Prostate gland (tissue), 2 donors: ENCODE results near the gene SLC44A5. TPM values are rescaled to one million over a fixed set of nuclear protein-coding genes. Genes with fewer than 3 reads are reported as not detected.

Source experiments
- DNase-seq: peaks from one replicate; pipeline ENCODE4 v3.0.0-alpha.2; 2019; ENCODE audit warnings: low spot score
- H3K27ac ChIP-seq, 2 donors: fragments of 200-600 bp; sonication (generic); 2 replicates each; pipeline ENCODE4 v1.5.1; 2017 to 2019
- H3K27me3 ChIP-seq: fragments of 200-600 bp; sonication (generic); replicated peaks from 2 replicates; pipeline ENCODE4 v1.5.1; 2019; ENCODE audit not compliant: insufficient read depth
- H3K36me3 ChIP-seq, 2 donors: fragments of 200-600 bp; sonication (generic); 1 replicate in 1 of 2; 2 replicates in 1 of 2; pipeline versions ENCODE4 v1.5.1 to v1.8.1; 2017 to 2019
- H3K4me1 ChIP-seq: fragments of 200-600 bp; sonication (generic); replicated peaks from 2 replicates; pipeline ENCODE4 v1.5.1; 2019
- H3K4me3 ChIP-seq, 2 donors: fragments of 200-600 bp; sonication (generic); 2 replicates each; pipeline ENCODE4 v1.5.1; 2017 to 2019
- H3K9me3 ChIP-seq: fragments of 200-600 bp; sonication (generic); 2 replicates; pipeline ENCODE4 v1.5.1; 2017
- CTCF ChIP-seq, 4 experiments: fragments of 200-600 bp in 2 of 4; fragments of 450-650 bp in 2 of 4; sonication (generic) in 2 of 4; IDR thresholded peaks; 1 replicate in 3 of 4; 2 replicates in 1 of 4; pipeline ENCODE4 v1.5.1; 2016 to 2019; ENCODE audit warnings: antibody characterized with exemption in 4 of 4, mild to moderate bottlenecking in 2 of 4, moderate library complexity in 2 of 4
- POLR2A ChIP-seq: fragments of 450-650 bp; IDR thresholded peaks from one replicate; pipeline ENCODE4 v1.6.1; 2016; ENCODE audit warnings: antibody characterized with exemption, mild to moderate bottlenecking
- POLR2AphosphoS5 ChIP-seq: sonication (generic); formaldehyde crosslinking; IDR thresholded peaks from one replicate; pipeline ENCODE4 v1.6.1; 2017; ENCODE audit warnings: antibody characterized with exemption
- WGBS: methylation state at CpG from one replicate; pipeline ENCODE4 v1.1.5; 2018; 5-methylcytosine and 5-hydroxymethylcytosine counted together
- intact Hi-C: fragments of 100-400 bp; cut with DNase I; formaldehyde crosslinking; loops from one replicate; pipeline ENCODE4 v1.14.2; 2022
- total RNA-seq, 2 donors: library from RNA; depleted of rRNA; stranded (reverse); fragments of >200 nt; gene quantifications; one replicate each; pipeline ENCODE4 v1.1.0, GENCODE V29; 2016

Gene SLC44A5
- total RNA-seq, 2 donors from 2014 or later, result 0.57 to 3.3 TPM

GRCh38 chr1:75519651-75520427 is 91.1 kb downstream of the SLC44A5 start:
- TF ChIP-seq CTCF (IDR thresholded peaks at IDR 0.05) (no peak), POLR2A (no peak), POLR2AphosphoS5 (no peak)
- H3K4me1 ChIP-seq, result no peaks in the 10 kb centered on the region

GRCh38 chr1:75518686-75519085 is 92.2 kb downstream of the SLC44A5 start:
- WGBS, result 56% methylated on average over 2 of the region's 2 CpGs
- TF ChIP-seq CTCF (IDR thresholded peaks at IDR 0.05) (no peak), POLR2AphosphoS5 (no peak), POLR2A (no peak)
- intact Hi-C loops, result no loop called here
- Histone ChIP-seq H3K4me3 (no peak overlapping the region), H3K27me3 (no peaks in the 10 kb centered on the region), H3K36me3 (no peaks in the 10 kb centered on the region), H3K27ac (no peak overlapping the region), H3K9me3 (no peaks in the 10 kb centered on the region), H3K4me1 (no peaks in the 10 kb centered on the region)
- no peak for DNase-seq

More at GRCh38 chr1:75519651-75520427, 91.1 kb downstream of the SLC44A5 start:
- H3K27ac ChIP-seq, result no peak overlapping the region
- intact Hi-C loops, result no loop called here
- H3K36me3 ChIP-seq, result no peaks in the 10 kb centered on the region
- no peak for DNase-seq
- no peaks in the 10 kb centered on the region for H3K9me3 ChIP-seq
- H3K4me3 ChIP-seq, result no peak overlapping the region
- 84% methylated on average over 1 of the region's 1 CpG for WGBS
- no peaks in the 10 kb centered on the region for H3K27me3 ChIP-seq

GRCh38 chr1:75514270-75514669 is 96.6 kb downstream of the SLC44A5 start:
- no peaks in the 10 kb centered on the region for H3K36me3 ChIP-seq
- no peaks in the 10 kb centered on the region for H3K27me3 ChIP-seq
- DNase-seq, result no peak
- intact Hi-C loops, result no loop called here
- 97% methylated on average over 1 of the region's 1 CpG for WGBS
- no peaks in the 10 kb centered on the region for H3K9me3 ChIP-seq
- no peaks in the 10 kb centered on the region for H3K4me1 ChIP-seq
- TF ChIP-seq POLR2AphosphoS5, result no peak
- no peak for TF ChIP-seq POLR2A
- TF ChIP-seq CTCF (IDR thresholded peaks at IDR 0.05), result no peak
- no peak overlapping the region for H3K27ac ChIP-seq
- no peak overlapping the region for H3K4me3 ChIP-seq

GRCh38 chr1:75506976-75507375 is 103.9 kb downstream of the SLC44A5 start:
- WGBS, result 94% methylated on average over 1 of the region's 1 CpG
- DNase-seq, result no peak
- intact Hi-C loops, result no loop called here
- Histone ChIP-seq H3K36me3 (no peaks in the 10 kb centered on the region), H3K9me3 (no peaks in the 10 kb centered on the region), H3K27me3 (no peaks in the 10 kb centered on the region), H3K27ac (no peak overlapping the region), H3K4me1 (no peaks in the 10 kb centered on the region), H3K4me3 (no peak overlapping the region)
- TF ChIP-seq CTCF (IDR thresholded peaks at IDR 0.05), result no peak
- TF ChIP-seq POLR2A, result no peak
- TF ChIP-seq POLR2AphosphoS5, result no peak
